H9 (cell line): ENCODE data around the gene TECTB. TPM values are rescaled to one million over a fixed set of nuclear protein-coding genes. Genes with fewer than 3 reads are reported as not detected.

Source experiments
- DNase-seq: peaks from one replicate; pipeline ENCODE4 v3.0.0-alpha.2; 2017
- H2AFZ ChIP-seq: one replicate; pipeline ENCODE4 v1.6.1; 2013; ENCODE audit warnings: mild to moderate bottlenecking, low read length, control low read depth, moderate library complexity
- H2AK5ac ChIP-seq: 2 replicates; pipeline ENCODE4 v1.6.1; 2013; ENCODE audit warnings: low read length, control low read depth, mixed read lengths; ENCODE audit not compliant: insufficient read length
- H2BK120ac ChIP-seq: one replicate; pipeline ENCODE4 v1.6.1; 2013; ENCODE audit warnings: low read depth, mild to moderate bottlenecking, low read length, control low read depth, inconsistent platforms; ENCODE audit not compliant: poor library complexity, severe bottlenecking
- H2BK12ac ChIP-seq: 2 replicates; pipeline ENCODE4 v1.6.1; 2013; ENCODE audit warnings: low read length, control low read depth, mixed read lengths, low read depth; ENCODE audit not compliant: insufficient read length
- H2BK15ac ChIP-seq: 2 replicates; pipeline ENCODE4 v1.6.1; 2013; ENCODE audit warnings: low read depth, low read length, control low read depth
- H2BK20ac ChIP-seq: one replicate; pipeline ENCODE4 v1.6.1; 2013; ENCODE audit warnings: low read depth, mild to moderate bottlenecking, low read length, control low read depth, inconsistent platforms; ENCODE audit not compliant: poor library complexity, severe bottlenecking
- H2BK5ac ChIP-seq: 2 replicates; pipeline ENCODE4 v1.6.1; 2013; ENCODE audit warnings: low read length, control low read depth, mixed read lengths; ENCODE audit not compliant: insufficient read length
- H3K14ac ChIP-seq: 2 replicates; pipeline ENCODE4 v1.6.1; 2013; ENCODE audit warnings: low read length, control low read depth; ENCODE audit not compliant: insufficient read depth
- H3K18ac ChIP-seq: 2 replicates; pipeline ENCODE4 v1.6.1; 2013; ENCODE audit warnings: low read depth, mild to moderate bottlenecking, mixed read lengths, low read length, control low read depth; ENCODE audit not compliant: insufficient read length
- H3K23ac ChIP-seq: 2 replicates; pipeline ENCODE4 v1.6.1; 2013; ENCODE audit warnings: low read length, control low read depth, mixed read lengths, low read depth; ENCODE audit not compliant: insufficient read length
- H3K23me2 ChIP-seq: 2 replicates; pipeline ENCODE4 v1.6.1; 2013; ENCODE audit warnings: low read depth, mild to moderate bottlenecking, mixed read lengths, low read length, control low read depth; ENCODE audit not compliant: insufficient read length, poor library complexity, severe bottlenecking
- H3K27ac ChIP-seq: 2 replicates; pipeline ENCODE4 v1.5.1; 2013; ENCODE audit warnings: low read length, control low read depth, mixed read lengths, low read depth; ENCODE audit not compliant: insufficient read length
- H3K27me3 ChIP-seq: 2 replicates; pipeline ENCODE4 v1.6.1; 2013; ENCODE audit warnings: low read length, control low read depth, inconsistent platforms; ENCODE audit not compliant: insufficient read depth
- H3K4ac ChIP-seq: 2 replicates; pipeline ENCODE4 v1.6.1; 2013; ENCODE audit warnings: low read depth, mild to moderate bottlenecking, control low read depth, inconsistent platforms, low read length, moderate library complexity
- H3K4me1 ChIP-seq: 2 replicates; pipeline ENCODE4 v1.6.1; 2013; ENCODE audit warnings: low read length, control low read depth, inconsistent platforms; ENCODE audit not compliant: insufficient read depth
- H3K4me2 ChIP-seq: 2 replicates; pipeline ENCODE4 v1.6.1; 2013; ENCODE audit warnings: low read length, control low read depth, mixed read lengths; ENCODE audit not compliant: insufficient read length, insufficient read depth
- H3K56ac ChIP-seq: 2 replicates; pipeline ENCODE4 v1.6.1; 2013; ENCODE audit warnings: low read depth, mild to moderate bottlenecking, mixed read lengths, low read length, control low read depth; ENCODE audit not compliant: insufficient read length
- H3K79me1 ChIP-seq: 2 replicates; pipeline ENCODE4 v1.6.1; 2013; ENCODE audit warnings: low read depth, mild to moderate bottlenecking, moderate library complexity, low read length, control low read depth, inconsistent platforms; ENCODE audit not compliant: insufficient read depth, poor library complexity, severe bottlenecking
- H3K79me2 ChIP-seq: 2 replicates; pipeline ENCODE4 v1.6.1; 2013; ENCODE audit warnings: low read length, control low read depth, inconsistent platforms; ENCODE audit not compliant: insufficient read depth
- H3K9ac ChIP-seq: 2 replicates; pipeline ENCODE4 v1.6.1; 2013; ENCODE audit warnings: low read length, control low read depth, mixed read lengths; ENCODE audit not compliant: insufficient read length; ENCODE audit errors: extremely low read depth
- H3K9me3 ChIP-seq: one replicate; pipeline ENCODE4 v1.6.1; 2013; ENCODE audit warnings: low read depth, low read length, inconsistent platforms; ENCODE audit not compliant: control insufficient read depth
- H3T11ph ChIP-seq: one replicate; pipeline ENCODE4 v1.6.1; 2013; ENCODE audit warnings: mild to moderate bottlenecking, low read length, control low read depth, inconsistent platforms
- H4K20me1 ChIP-seq: one replicate; pipeline ENCODE4 v1.6.1; 2013; ENCODE audit not compliant: control insufficient read depth, insufficient read length, insufficient read depth
- H4K5ac ChIP-seq: 2 replicates; pipeline ENCODE4 v1.6.1; 2013; ENCODE audit warnings: low read depth, mild to moderate bottlenecking, mixed read lengths, low read length, control low read depth; ENCODE audit not compliant: insufficient read length
- H4K8ac ChIP-seq: replicated peaks from 2 replicates; pipeline ENCODE4 v1.6.1; 2013; ENCODE audit warnings: low read length, control low read depth, mixed read lengths, low read depth; ENCODE audit not compliant: insufficient read length
- H4K91ac ChIP-seq: 2 replicates; pipeline ENCODE4 v1.6.1; 2013; ENCODE audit warnings: low read depth, mild to moderate bottlenecking, moderate library complexity, mixed read lengths, low read length, control low read depth; ENCODE audit not compliant: insufficient read length
- H3K27ac Mint-ChIP-seq, 3 experiments: 2 replicates in 2 of 3; 3 replicates in 1 of 3; pipeline ENCODE4 v1.8.0; 2020 to 2021; ENCODE audit warnings: mixed read lengths in 3 of 3, mild to moderate bottlenecking in 1 of 3, moderate library complexity in 1 of 3
- H3K27me3 Mint-ChIP-seq: 2 replicates; pipeline ENCODE4 v1.8.0; 2021; ENCODE audit warnings: low read depth, mild to moderate bottlenecking, moderate library complexity, mixed read lengths
- H3K36me3 Mint-ChIP-seq, 3 experiments: 2 replicates in 2 of 3; 3 replicates in 1 of 3; pipeline ENCODE4 v1.8.0; 2020 to 2021; ENCODE audit warnings: low read depth in 3 of 3, mixed read lengths in 3 of 3; ENCODE audit not compliant: insufficient read depth in 1 of 3
- H3K4me1 Mint-ChIP-seq, 2 experiments: 2 replicates each; pipeline ENCODE4 v1.8.0; 2020; ENCODE audit warnings: mixed read lengths in 2 of 2
- H3K4me3 Mint-ChIP-seq, 2 experiments: 2 replicates in 1 of 2; 3 replicates in 1 of 2; pipeline ENCODE4 v1.8.0; 2020 to 2021; ENCODE audit warnings: mild to moderate bottlenecking in 2 of 2, mixed read lengths in 2 of 2, moderate library complexity in 1 of 2
- H3K9me3 Mint-ChIP-seq, 2 experiments: 2 replicates in 1 of 2; 3 replicates in 1 of 2; pipeline ENCODE4 v1.8.0; 2020; ENCODE audit warnings: mild to moderate bottlenecking in 2 of 2, mixed read lengths in 2 of 2, moderate library complexity in 1 of 2
- WGBS: extraction: QIAGEN DNeasy Blood & Tissue Kit; methylation state at CpG from one replicate; pipeline ENCODE4 v1.1.7; 2013; ENCODE audit warnings: missing lambda C conversion rate, low lambda C conversion rate, mixed read lengths; ENCODE audit not compliant: insufficient read length; ENCODE audit errors: extremely low coverage; 5-methylcytosine and 5-hydroxymethylcytosine counted together
- total RNA-seq: library from RNA; stranded (reverse); gene quantifications from 2 replicates; pipeline ENCODE4 v1.2.1, GENCODE V29; 2021
- TF ChIP-seq, protein P1 (sequence below): fragments of 200-600 bp; sonication (generic); conservative IDR thresholded peaks from 3 replicates; pipeline ENCODE4 v1.8.0; 2021; ENCODE audit warnings: antibody characterized with exemption, mild to moderate bottlenecking

The TECTB gene
- total RNA-seq, 1 experiment from 2014 or later: not detected

GRCh38 chr10:112282086-112282485 is 1.1 kb upstream of the TECTB start:
- no peaks in the 10 kb centered on the region for H4K20me1 ChIP-seq
- H2BK5ac ChIP-seq: no peak overlapping the region
- H3K4me2 ChIP-seq: no peak overlapping the region
- no peak overlapping the region for H2AK5ac ChIP-seq
- H3K23ac ChIP-seq: no peak overlapping the region
- Mint-ChIP-seq H3K4me1 (peaks cover 17 to 20% of the 10 kb centered on the region in 2 experiments), H3K27ac (no peak overlapping the region), H3K4me3 (no peak overlapping the region), H3K27me3 (peaks cover 19% of the 10 kb centered on the region), H3K36me3 (no peaks in the 10 kb centered on the region), H3K9me3 (no peaks in the 10 kb centered on the region; a peak in 1 of 5 replicates)
- H2BK12ac ChIP-seq: no peak overlapping the region
- no peak overlapping the region for H3K18ac ChIP-seq
- H3K4me1 ChIP-seq: peaks cover 6% of the 10 kb centered on the region; the same call in 1 of the 2 replicates
- H3K79me1 ChIP-seq: no peaks in the 10 kb centered on the region
- no peak overlapping the region for H4K91ac ChIP-seq
- H4K8ac ChIP-seq: no peak overlapping the region
- no peaks in the 10 kb centered on the region for H3K9me3 ChIP-seq
- no peak overlapping the region for H3K14ac ChIP-seq
- H3T11ph ChIP-seq: no peak overlapping the region
- DNase-seq: no peak
- no peak overlapping the region for H2BK120ac ChIP-seq
- no peaks in the 10 kb centered on the region for H3K23me2 ChIP-seq
- no peak overlapping the region for H3K56ac ChIP-seq
- WGBS: no CpG with 5 or more reads among the region's 4 CpGs
- H3K27me3 ChIP-seq: no peaks in the 10 kb centered on the region
- no peak overlapping the region for H4K5ac ChIP-seq
- no peak overlapping the region for H2AFZ ChIP-seq
- TF ChIP-seq, protein P1, sequence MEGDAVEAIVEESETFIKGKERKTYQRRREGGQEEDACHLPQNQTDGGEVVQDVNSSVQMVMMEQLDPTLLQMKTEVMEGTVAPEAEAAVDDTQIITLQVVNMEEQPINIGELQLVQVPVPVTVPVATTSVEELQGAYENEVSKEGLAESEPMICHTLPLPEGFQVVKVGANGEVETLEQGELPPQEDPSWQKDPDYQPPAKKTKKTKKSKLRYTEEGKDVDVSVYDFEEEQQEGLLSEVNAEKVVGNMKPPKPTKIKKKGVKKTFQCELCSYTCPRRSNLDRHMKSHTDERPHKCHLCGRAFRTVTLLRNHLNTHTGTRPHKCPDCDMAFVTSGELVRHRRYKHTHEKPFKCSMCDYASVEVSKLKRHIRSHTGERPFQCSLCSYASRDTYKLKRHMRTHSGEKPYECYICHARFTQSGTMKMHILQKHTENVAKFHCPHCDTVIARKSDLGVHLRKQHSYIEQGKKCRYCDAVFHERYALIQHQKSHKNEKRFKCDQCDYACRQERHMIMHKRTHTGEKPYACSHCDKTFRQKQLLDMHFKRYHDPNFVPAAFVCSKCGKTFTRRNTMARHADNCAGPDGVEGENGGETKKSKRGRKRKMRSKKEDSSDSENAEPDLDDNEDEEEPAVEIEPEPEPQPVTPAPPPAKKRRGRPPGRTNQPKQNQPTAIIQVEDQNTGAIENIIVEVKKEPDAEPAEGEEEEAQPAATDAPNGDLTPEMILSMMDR: no peak
- H3K27ac ChIP-seq: no peak overlapping the region
- no peak overlapping the region for H3K4ac ChIP-seq
- no peaks in the 10 kb centered on the region for H3K79me2 ChIP-seq
- no peak overlapping the region for H3K9ac ChIP-seq
- H2BK20ac ChIP-seq: no peak overlapping the region
- H2BK15ac ChIP-seq: no peak overlapping the region
